ENCODE results near the gene LNX1. TPM values are rescaled to one million over a fixed set of nuclear protein-coding genes. Genes with fewer than 3 reads are reported as not detected.

Gene LNX1
- total and polyA plus RNA-seq, 9 of the 15 experiments (the other 6 are each of a cell fraction or from before 2014, with no cell fraction given) = 0.40 to 3.6 (median 2.2) TPM

GRCh38 chr4:53490161-53490956 is 100.9 kb downstream of the LNX1 start:
- no peaks in the 10 kb centered on the region for H3K9me1 ChIP-seq (ENCODE audit: control insufficient read depth, insufficient read depth, low read length)
- no peak for FAIRE-seq
- H4K20me1 ChIP-seq (replicated peaks; ENCODE audit: control insufficient read depth, insufficient read depth, low read length) = no peaks in the 10 kb centered on the region
- 29% methylated on average over 6 of the region's 6 CpGs for WGBS (ENCODE audit: insufficient coverage, low coverage, missing lambda C conversion rate)
- no peaks in the 10 kb centered on the region for H3K27me3 ChIP-seq (ENCODE audit: control insufficient read depth in 2 of 2, insufficient read depth in 2 of 2, low read length in 2 of 2)
- H3K79me2 ChIP-seq (ENCODE audit: control insufficient read depth, insufficient read depth, low read length) = no peaks in the 10 kb centered on the region
- ATAC-seq = no peak
- no peak for TF ChIP-seq U2AF1 (optimal IDR thresholded peaks at IDR 0.05; ENCODE audit: low read depth, low read length)
- no peak for TF ChIP-seq XRCC3 (IDR thresholded peaks at IDR 0.05)
- TF ChIP-seq HDAC6 (IDR thresholded peaks at IDR 0.05; ENCODE audit: low read depth, low read length) = no peak
- no peak for TF ChIP-seq SOX6 (IDR thresholded peaks at IDR 0.05)
- TF ChIP-seq TRIM28 (IDR thresholded peaks at IDR 0.05) = no peak
- no peak for TF ChIP-seq SIRT6 (IDR thresholded peaks at IDR 0.05; ENCODE audit: low read depth, low read length)
- no peak for TF ChIP-seq KDM1A (IDR thresholded peaks at IDR 0.05)
- TF ChIP-seq RBM25 (IDR thresholded peaks at IDR 0.05; ENCODE audit: low read depth, low read length, severe bottlenecking) = no peak
- no peak for TF ChIP-seq HDGF (IDR thresholded peaks at IDR 0.05)
- TF ChIP-seq ZNF324 (CRISPR knock-in tag; IDR thresholded peaks at IDR 0.05) = no peak
- no peak for TF ChIP-seq TAF9B (IDR thresholded peaks at IDR 0.05; ENCODE audit: partially characterized antibody)
- BruUV-seq (replicated peaks) = no TSS peak
- CTCF ChIA-PET (ENCODE audit: low intra/inter-chr PET ratio) = no interaction called here
- H3K27ac ChIP-seq (ENCODE audit: extremely low read depth, low read depth, low read length) = peak overlapping the region; percentile 18; the same call in 1 of the 3 replicates
- H3K4me2 ChIP-seq (ENCODE audit: insufficient read depth, low read length) = no peak overlapping the region
- H3K4me3 ChIP-seq = no peak overlapping the region
- peak overlapping the region; percentile 2; the same call in 1 of the 2 replicates for H2AFZ ChIP-seq (ENCODE audit: low read depth, low read length)
- DNase-seq (ENCODE audit: extremely low read depth in 1 of 4, low spot score in 3 of 4) = no peak
- H3K36me3 ChIP-seq (ENCODE audit: control insufficient read depth, insufficient read depth, low read length) = no peaks in the 10 kb centered on the region
- H3K4me1 ChIP-seq (replicated peaks in 1 of 2; ENCODE audit: control insufficient read depth in 2 of 2, insufficient read depth in 2 of 2, low read length in 2 of 2) = peaks cover 0 to 4% of the 10 kb centered on the region in 2 experiments; a peak in 2 of 5 replicates
- in situ Hi-C loops (cut with MboI) (loop anchor here (25.0 kb wide), 1 partner anchor 747 kb away; the partner anchor contains the start of gene PDGFRA), intact Hi-C loops (cut with micrococcal nuclease) (loop anchor here (10.0 kb wide), 2 partner anchors 476 to 744 kb away; no protein-coding TSS in a partner anchor)
- no peaks in the 10 kb centered on the region for H3K9me3 ChIP-seq (replicated peaks; ENCODE audit: control insufficient read depth, insufficient read depth, low read depth, low read length)
- H3K9ac ChIP-seq (ENCODE audit: insufficient read depth in 1 of 2, low read depth in 2 of 2, low read length in 2 of 2) = no peak overlapping the region
- POLR2A ChIA-PET = interaction anchor here (1.1 to 1.2 kb wide), 2 partner anchors 8 to 10 kb away, joined by 3 read pairs; no protein-coding TSS in a partner anchor
